ENCODE results near the gene PSMG4. TPM values are rescaled to one million over a fixed set of nuclear protein-coding genes. Genes with fewer than 3 reads are reported as not detected.

The PSMG4 gene
- total and polyA plus RNA-seq, 2 donors (not counting 3 experiments of a cell fraction or from before 2014, with no cell fraction given): 31.4 to 46.0 TPM

GRCh38 chr6:3316331-3316730 lies 57.6 kb downstream of the PSMG4 start:
- no peaks in the 10 kb centered on the region for H3K36me3 ChIP-seq (ENCODE audit: control insufficient read depth in 2 of 2, extremely low read depth in 1 of 2, insufficient read depth in 2 of 2, low read length in 2 of 2)
- no peaks in the 10 kb centered on the region for H3K79me2 ChIP-seq (ENCODE audit: control insufficient read depth, insufficient read depth, low read length)
- POLR2A ChIA-PET: no interaction called here
- no peaks in the 10 kb centered on the region for H4K20me1 ChIP-seq (replicated peaks; ENCODE audit: control insufficient read depth, extremely low read depth, insufficient read depth, low read length)
- no peak overlapping the region for H3K4me3 ChIP-seq (replicated peaks in 1 of 3; ENCODE audit: insufficient read depth in 1 of 3, low read depth in 1 of 3, low read length in 3 of 3)
- no peak overlapping the region for H3K27ac ChIP-seq (ENCODE audit: insufficient read depth, low read depth, low read length)
- no peak overlapping the region for H2AFZ ChIP-seq (ENCODE audit: low read depth, low read length)
- H3K9ac ChIP-seq (replicated peaks; ENCODE audit: extremely low read depth, insufficient read depth, low read length): no peak overlapping the region
- no peaks in the 10 kb centered on the region for H3K27me3 ChIP-seq (ENCODE audit: control insufficient read depth in 2 of 2, insufficient read depth in 2 of 2, low read length in 2 of 2)
- H3K9me1 ChIP-seq (replicated peaks; ENCODE audit: control insufficient read depth, extremely low read depth, insufficient read depth, low read length): no peaks in the 10 kb centered on the region
- no peaks in the 10 kb centered on the region for H3K4me1 ChIP-seq (ENCODE audit: control insufficient read depth, extremely low read depth, insufficient read depth, low read length)
- dilution Hi-C loops (cut with MboI; ENCODE audit: extremely low pct_ligation_motif_present, low sequenced_read_pairs): no loop called here
- no peak for DNase-seq (ENCODE audit: low read depth, low spot score)
- no peak overlapping the region for H3K4me2 ChIP-seq (ENCODE audit: insufficient read depth, low read length)
- intact Hi-C loops (cut with micrococcal nuclease): no loop called here
- CTCF ChIA-PET: interaction anchor here (1.7 kb wide), 1 partner anchor 20 kb away, joined by 4 read pairs; no protein-coding TSS in a partner anchor
- H3K9me3 ChIP-seq (replicated peaks; ENCODE audit: control insufficient read depth, insufficient read depth, low read length): no peaks in the 10 kb centered on the region
- FAIRE-seq: no peak
- no TSS peak for BruUV-seq (replicated peaks)
- TF ChIP-seq POLR2AphosphoS5 (IDR thresholded peaks at IDR 0.05; ENCODE audit: insufficient read depth, low read depth, low read length) (no peak), JUN (IDR thresholded peaks at IDR 0.05; ENCODE audit: borderline replicate concordance, insufficient read depth, insufficient read length, low read depth) (no peak), GATA2 (IDR thresholded peaks at IDR 0.05; ENCODE audit: insufficient read depth, insufficient read length, low read depth, low read length) (no peak), FOS (IDR thresholded peaks at IDR 0.05; ENCODE audit: borderline replicate concordance, insufficient read depth, low read length) (no peak)

DNA sequence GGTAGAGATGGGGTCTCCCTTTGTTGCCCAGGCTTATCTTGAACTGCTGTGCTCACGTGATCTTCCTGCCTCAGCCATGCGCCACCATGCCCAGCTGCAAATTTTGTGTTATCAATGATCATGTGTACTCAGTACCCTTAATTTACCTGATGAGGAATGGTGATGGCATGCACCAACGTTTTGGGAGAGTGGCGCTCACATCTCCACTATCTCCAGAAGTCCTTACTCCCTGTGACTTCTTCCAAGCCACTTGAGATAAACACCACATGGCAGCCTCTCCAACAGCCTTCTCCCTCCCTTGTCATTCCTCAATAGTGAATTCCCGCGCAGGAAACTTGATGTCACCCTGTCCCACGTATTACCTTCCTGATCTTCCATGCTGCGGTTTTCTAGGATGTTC lies 58.1 kb downstream of the PSMG4 start:
- Histone ChIP-seq H3K36me3 (ENCODE audit: control insufficient read depth in 2 of 2, extremely low read depth in 1 of 2, insufficient read depth in 2 of 2, low read length in 2 of 2) (no peaks in the 10 kb centered on the region), H4K20me1 (replicated peaks; ENCODE audit: control insufficient read depth, extremely low read depth, insufficient read depth, low read length) (no peaks in the 10 kb centered on the region), H3K9ac (replicated peaks; ENCODE audit: extremely low read depth, insufficient read depth, low read length) (no peak overlapping the region), H2AFZ (ENCODE audit: low read depth, low read length) (no peak overlapping the region), H3K4me2 (ENCODE audit: insufficient read depth, low read length) (no peak overlapping the region), H3K9me1 (replicated peaks; ENCODE audit: control insufficient read depth, extremely low read depth, insufficient read depth, low read length) (no peaks in the 10 kb centered on the region), H3K4me3 (replicated peaks in 1 of 3; ENCODE audit: insufficient read depth in 1 of 3, low read depth in 1 of 3, low read length in 3 of 3) (no peak overlapping the region), H3K27me3 (ENCODE audit: control insufficient read depth in 2 of 2, insufficient read depth in 2 of 2, low read length in 2 of 2) (no peaks in the 10 kb centered on the region), H3K27ac (ENCODE audit: insufficient read depth, low read depth, low read length) (no peak overlapping the region), H3K9me3 (replicated peaks; ENCODE audit: control insufficient read depth, insufficient read depth, low read length) (no peaks in the 10 kb centered on the region), H3K79me2 (ENCODE audit: control insufficient read depth, insufficient read depth, low read length) (no peaks in the 10 kb centered on the region), H3K4me1 (ENCODE audit: control insufficient read depth, extremely low read depth, insufficient read depth, low read length) (no peaks in the 10 kb centered on the region)
- CTCF ChIA-PET: interaction anchor here (1.7 kb wide), 1 partner anchor 20 kb away, joined by 4 read pairs; no protein-coding TSS in a partner anchor
- no TSS peak for BruUV-seq (replicated peaks)
- no peak for DNase-seq (ENCODE audit: low read depth, low spot score)
- FAIRE-seq: no peak
- POLR2A ChIA-PET: no interaction called here
- dilution Hi-C loops (cut with MboI; ENCODE audit: extremely low pct_ligation_motif_present, low sequenced_read_pairs) (no loop called here), intact Hi-C loops (cut with micrococcal nuclease) (no loop called here)
- TF ChIP-seq, protein P1, sequence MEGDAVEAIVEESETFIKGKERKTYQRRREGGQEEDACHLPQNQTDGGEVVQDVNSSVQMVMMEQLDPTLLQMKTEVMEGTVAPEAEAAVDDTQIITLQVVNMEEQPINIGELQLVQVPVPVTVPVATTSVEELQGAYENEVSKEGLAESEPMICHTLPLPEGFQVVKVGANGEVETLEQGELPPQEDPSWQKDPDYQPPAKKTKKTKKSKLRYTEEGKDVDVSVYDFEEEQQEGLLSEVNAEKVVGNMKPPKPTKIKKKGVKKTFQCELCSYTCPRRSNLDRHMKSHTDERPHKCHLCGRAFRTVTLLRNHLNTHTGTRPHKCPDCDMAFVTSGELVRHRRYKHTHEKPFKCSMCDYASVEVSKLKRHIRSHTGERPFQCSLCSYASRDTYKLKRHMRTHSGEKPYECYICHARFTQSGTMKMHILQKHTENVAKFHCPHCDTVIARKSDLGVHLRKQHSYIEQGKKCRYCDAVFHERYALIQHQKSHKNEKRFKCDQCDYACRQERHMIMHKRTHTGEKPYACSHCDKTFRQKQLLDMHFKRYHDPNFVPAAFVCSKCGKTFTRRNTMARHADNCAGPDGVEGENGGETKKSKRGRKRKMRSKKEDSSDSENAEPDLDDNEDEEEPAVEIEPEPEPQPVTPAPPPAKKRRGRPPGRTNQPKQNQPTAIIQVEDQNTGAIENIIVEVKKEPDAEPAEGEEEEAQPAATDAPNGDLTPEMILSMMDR (IDR thresholded peaks at IDR 0.05; ENCODE audit: extremely low read depth in 1 of 2, insufficient read depth in 1 of 2, low read depth in 1 of 2, low read length in 2 of 2): no peak
- TF ChIP-seq POLR2AphosphoS5 (IDR thresholded peaks at IDR 0.05; ENCODE audit: insufficient read depth, low read depth, low read length) (no peak), POLR2A (IDR thresholded peaks at IDR 0.05; ENCODE audit: low read depth, low read length) (no peak)

Other genes starting within 250 kb of the PSMG4 start
- 20.2 and 20.6 TPM in 2 replicates for gene RIPK1, start 190.5 kb upstream of the PSMG4 start, total RNA-seq
- 10.1 and 11.2 TPM in 2 replicates for gene RIPK1, start 190.5 kb upstream of the PSMG4 start, polyA plus RNA-seq
- 14.8 and 16.6 TPM in 2 replicates for gene BPHL, start 140.2 kb upstream of the PSMG4 start, total RNA-seq
- 10.3 and 12.3 TPM in 2 replicates for gene BPHL, start 140.2 kb upstream of the PSMG4 start, polyA plus RNA-seq
- 73.2 and 80.3 TPM in 2 replicates for gene TUBB2A, start 101.4 kb upstream of the PSMG4 start, total RNA-seq
- 99.2 and 128 TPM in 2 replicates for gene TUBB2A, start 101.4 kb upstream of the PSMG4 start, polyA plus RNA-seq
- 3.6 and 8.3 TPM in 2 replicates for gene TUBB2B, start 31.3 kb upstream of the PSMG4 start, total RNA-seq
- 5.1 and 7.8 TPM in 2 replicates for gene TUBB2B, start 31.3 kb upstream of the PSMG4 start, polyA plus RNA-seq
- gene SLC22A23, start 198.1 kb downstream of the PSMG4 start, total RNA-seq: 10.8 and 14.3 TPM in 2 replicates
- gene SLC22A23, start 198.1 kb downstream of the PSMG4 start, polyA plus RNA-seq: 4.0 and 4.2 TPM in 2 replicates